HepG2 (cell line): Measurements from ENCODE around the gene GEMIN4. TPM values are rescaled to one million over a fixed set of nuclear protein-coding genes. Genes with fewer than 3 reads are reported as not detected.

Source experiments
- CSRNP2 ChIP-seq: sonication (generic); formaldehyde crosslinking; conservative IDR thresholded peaks from 2 replicates; pipeline ENCODE4 v1.8.0; 2022; ENCODE audit warnings: low read depth, missing genetic modification reagents
- GFI1 ChIP-seq: sonication (generic); formaldehyde crosslinking; IDR thresholded peaks from 2 replicates; pipeline ENCODE4 v1.5.0; 2020; ENCODE audit warnings: missing genetic modification reagents, mild to moderate bottlenecking, borderline replicate concordance
- NONO ChIP-seq, 2 experiments: fragments of 450-650 bp in 1 of 2; sonication (generic) in 1 of 2; formaldehyde crosslinking in 1 of 2; IDR thresholded peaks in 1 of 2; conservative IDR thresholded peaks in 1 of 2; 2 replicates each; pipeline versions ENCODE4 v1.6.1 to v1.8.0; 2017 to 2022; ENCODE audit warnings: mild to moderate bottlenecking in 1 of 2, missing genetic modification reagents in 1 of 2, moderate library complexity in 1 of 2
- PHF20 ChIP-seq: sonication (generic); formaldehyde crosslinking; IDR thresholded peaks from 2 replicates; pipeline ENCODE4 v1.5.0; 2020; ENCODE audit warnings: mild to moderate bottlenecking, missing genetic modification reagents
- RARG ChIP-seq: sonication (generic); formaldehyde crosslinking; IDR thresholded peaks from 2 replicates; pipeline ENCODE4 v1.4.0; 2020; ENCODE audit warnings: low read depth, mild to moderate bottlenecking, missing genetic modification reagents
- SNRNP70 ChIP-seq: fragments of 200-400 bp; formaldehyde crosslinking; IDR thresholded peaks from 2 replicates; pipeline ENCODE4 v1.6.1; 2017; ENCODE audit warnings: mild to moderate bottlenecking, low read depth, low read length, moderate library complexity
- ZEB1 ChIP-seq: IDR thresholded peaks from 2 replicates; pipeline ENCODE4 v1.6.1; 2012; ENCODE audit warnings: mild to moderate bottlenecking, low read depth, inconsistent platforms; ENCODE audit not compliant: insufficient replicate concordance
- ZKSCAN1 ChIP-seq: fragments of 150-350 bp; IDR thresholded peaks from 2 replicates; pipeline ENCODE4 v1.6.1; 2014; ENCODE audit warnings: low read length
- ZNF136 ChIP-seq: sonication (generic); formaldehyde crosslinking; IDR thresholded peaks from 2 replicates; pipeline ENCODE4 v1.8.1; 2022; ENCODE audit warnings: low read depth, mild to moderate bottlenecking, moderate library complexity, missing genetic modification reagents
- ZNF350 ChIP-seq: sonication (generic); formaldehyde crosslinking; IDR thresholded peaks from 2 replicates; pipeline ENCODE4 v1.4.0; 2020; ENCODE audit warnings: mild to moderate bottlenecking, low read depth, missing genetic modification reagents, borderline replicate concordance
- ZNF556 ChIP-seq: sonication (generic); formaldehyde crosslinking; IDR thresholded peaks from 2 replicates; pipeline ENCODE4 v1.4.0; 2020; ENCODE audit warnings: mild to moderate bottlenecking, missing genetic modification reagents, borderline replicate concordance
- ZNF564 ChIP-seq: sonication (generic); formaldehyde crosslinking; IDR thresholded peaks from 2 replicates; pipeline ENCODE4 v1.8.1; 2023; ENCODE audit warnings: mild to moderate bottlenecking, missing genetic modification reagents
- ZNF749 ChIP-seq: sonication (generic); formaldehyde crosslinking; IDR thresholded peaks from 2 replicates; pipeline ENCODE4 v1.8.0; 2022; ENCODE audit warnings: mild to moderate bottlenecking, missing genetic modification reagents, moderate library complexity, borderline replicate concordance
- ZNF770 ChIP-seq: sonication (generic); formaldehyde crosslinking; IDR thresholded peaks from 2 replicates; pipeline ENCODE4 v1.5.0; 2020; ENCODE audit warnings: mild to moderate bottlenecking, missing genetic modification reagents
- ZNF782 ChIP-seq: sonication (generic); formaldehyde crosslinking; IDR thresholded peaks from 2 replicates; pipeline ENCODE4 v1.4.0; 2020; ENCODE audit warnings: missing genetic modification reagents, mild to moderate bottlenecking, borderline replicate concordance
- ZNF879 ChIP-seq: sonication (generic); formaldehyde crosslinking; IDR thresholded peaks from 2 replicates; pipeline ENCODE4 v1.8.1; 2023; ENCODE audit warnings: missing genetic modification reagents
- polyA plus RNA-seq, 8 experiments: library from polyadenylated mRNA; depleted of rRNA in 3 of 8; stranded (reverse) in 7 of 8; unstranded in 1 of 8; fragments of >200 nt; fragmentation: Illumina TruSeq in 4 of 8; extraction: Trizol in 4 of 8; gene quantifications; 2 replicates each; pipeline versions ENCODE4 v1.2.1 to v1.2.3, GENCODE V29; 2011 to 2016; ENCODE audit warnings: low read depth in 4 of 8, missing spikeins in 1 of 8, mixed read lengths in 1 of 8; ENCODE audit not compliant: insufficient read depth in 1 of 8
- total RNA-seq, 5 experiments: library from RNA; depleted of rRNA; stranded (reverse); fragments of >200 nt; fragmentation: Illumina TruSeq; extraction: Trizol; gene quantifications; 2 replicates each; pipeline ENCODE4 v1.2.3, GENCODE V29; 2016; ENCODE audit warnings: low read depth in 1 of 5
- TF ChIP-seq, protein P1 (sequence below): sonication (generic); formaldehyde crosslinking; IDR thresholded peaks from 2 replicates; pipeline ENCODE4 v1.4.0; 2020; ENCODE audit warnings: missing genetic modification reagents
- TF ChIP-seq, protein P2 (sequence below): sonication (generic); formaldehyde crosslinking; IDR thresholded peaks from 2 replicates; pipeline ENCODE4 v1.5.0; 2020; ENCODE audit warnings: missing genetic modification reagents

GEMIN4 gene
- total and polyA plus RNA-seq, 2 of the 13 experiments (the other 11 are each of a cell fraction or from before 2014, with no cell fraction given): 10.8 to 22.7 TPM

- TF ChIP-seq RARG (CRISPR knock-in tag): no peak; the same call in 1 of the 2 replicates
- TF ChIP-seq NONO (IDR thresholded peaks at IDR 0.05): no peak
- peak; percentile 98 for TF ChIP-seq NONO (CRISPR knock-in tag; conservative IDR thresholded peaks at IDR 0.05)
- TF ChIP-seq SNRNP70: no peak
- peak; percentile 24; the same call in 1 of the 2 replicates for TF ChIP-seq ZNF770 (CRISPR knock-in tag)
- TF ChIP-seq ZNF350 (CRISPR knock-in tag): peak; percentile 94
- peak; percentile 95 for TF ChIP-seq ZNF556 (CRISPR knock-in tag)
- TF ChIP-seq, protein P1, sequence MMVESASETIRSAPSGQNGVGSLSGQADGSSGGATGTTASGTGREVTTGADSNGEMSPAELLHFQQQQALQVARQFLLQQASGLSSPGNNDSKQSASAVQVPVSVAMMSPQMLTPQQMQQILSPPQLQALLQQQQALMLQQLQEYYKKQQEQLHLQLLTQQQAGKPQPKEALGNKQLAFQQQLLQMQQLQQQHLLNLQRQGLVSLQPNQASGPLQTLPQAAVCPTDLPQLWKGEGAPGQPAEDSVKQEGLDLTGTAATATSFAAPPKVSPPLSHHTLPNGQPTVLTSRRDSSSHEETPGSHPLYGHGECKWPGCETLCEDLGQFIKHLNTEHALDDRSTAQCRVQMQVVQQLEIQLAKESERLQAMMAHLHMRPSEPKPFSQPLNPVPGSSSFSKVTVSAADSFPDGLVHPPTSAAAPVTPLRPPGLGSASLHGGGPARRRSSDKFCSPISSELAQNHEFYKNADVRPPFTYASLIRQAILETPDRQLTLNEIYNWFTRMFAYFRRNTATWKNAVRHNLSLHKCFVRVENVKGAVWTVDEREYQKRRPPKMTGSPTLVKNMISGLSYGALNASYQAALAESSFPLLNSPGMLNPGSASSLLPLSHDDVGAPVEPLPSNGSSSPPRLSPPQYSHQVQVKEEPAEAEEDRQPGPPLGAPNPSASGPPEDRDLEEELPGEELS: no peak
- peak; percentile 80; the same call in 1 of the 2 replicates for TF ChIP-seq ZNF564
- peak; percentile 93; the same call in 1 of the 2 replicates for TF ChIP-seq ZNF749 (CRISPR knock-in tag)
- TF ChIP-seq CSRNP2 (CRISPR knock-in tag): no peak
- no peak for TF ChIP-seq ZNF879 (CRISPR knock-in tag)
- peak; percentile 99 for TF ChIP-seq PHF20
- peak; percentile 21; the same call in 1 of the 2 replicates for TF ChIP-seq GFI1 (CRISPR knock-in tag)
- TF ChIP-seq ZEB1: no peak
- TF ChIP-seq ZNF782 (CRISPR knock-in tag): peak; percentile 88
- TF ChIP-seq, protein P2, sequence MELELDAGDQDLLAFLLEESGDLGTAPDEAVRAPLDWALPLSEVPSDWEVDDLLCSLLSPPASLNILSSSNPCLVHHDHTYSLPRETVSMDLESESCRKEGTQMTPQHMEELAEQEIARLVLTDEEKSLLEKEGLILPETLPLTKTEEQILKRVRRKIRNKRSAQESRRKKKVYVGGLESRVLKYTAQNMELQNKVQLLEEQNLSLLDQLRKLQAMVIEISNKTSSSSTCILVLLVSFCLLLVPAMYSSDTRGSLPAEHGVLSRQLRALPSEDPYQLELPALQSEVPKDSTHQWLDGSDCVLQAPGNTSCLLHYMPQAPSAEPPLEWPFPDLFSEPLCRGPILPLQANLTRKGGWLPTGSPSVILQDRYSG (CRISPR knock-in tag): no peak
- TF ChIP-seq ZNF136: peak; percentile 89; the same call in 1 of the 2 replicates
- TF ChIP-seq ZKSCAN1: no peak
These were observed 30.0 kb upstream of the GEMIN4 start, which contains the start of the genes GLOD4 and MRM3 (continued) for GRCh38 chr17:781805-782731.
